Activated CD8-positive, alpha-beta memory T cell treated with anti-CD3 and anti-CD28 coated beads, Interleukin-2, amount 50 U/mL, for 24 hours (primary cell): ENCODE results near the gene CADM1.

Source experiments
- DNase-seq: peaks from one replicate; pipeline ENCODE4 v3.0.0-alpha.2; 2020; ENCODE audit errors: extremely low read depth

CADM1 gene

DNA sequence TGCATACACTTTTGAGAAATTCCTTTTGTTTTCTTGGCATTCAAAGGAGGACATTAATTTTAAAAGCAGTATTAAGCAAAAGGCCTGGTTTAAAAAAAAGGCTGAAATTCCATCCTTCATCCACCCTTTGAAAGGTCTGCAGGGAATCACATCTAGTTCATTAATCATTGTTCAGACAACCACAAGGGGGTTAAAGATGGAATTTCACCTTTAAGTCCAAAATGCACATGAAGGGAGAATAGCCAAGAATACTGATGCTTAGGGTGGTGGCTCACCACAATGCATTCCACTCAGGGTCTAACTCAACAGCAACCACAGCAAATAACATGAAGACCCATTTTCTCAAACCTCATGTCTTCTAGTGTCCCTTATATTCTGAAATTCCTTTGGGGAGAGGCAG, 256.9 kb downstream of the CADM1 start:
- DNase-seq: no peak

DNA sequence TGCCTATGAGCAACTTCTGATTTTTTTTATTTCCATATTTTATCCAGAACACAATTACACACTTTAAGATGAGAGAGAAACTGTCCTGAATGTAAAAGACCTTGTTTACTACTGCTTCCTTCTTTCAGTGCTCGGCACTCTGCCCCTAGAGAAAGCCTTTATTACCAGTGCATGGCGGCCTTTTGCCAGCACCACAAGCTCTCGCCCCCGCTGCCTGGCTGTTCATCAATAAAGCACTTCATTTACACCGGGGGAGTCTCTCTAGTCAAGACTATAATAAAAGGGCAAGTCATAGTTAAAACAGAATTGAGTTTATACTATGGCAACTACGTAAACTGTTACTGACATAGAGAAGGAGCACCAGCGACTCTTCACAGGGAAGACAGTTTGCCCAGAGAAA, 259.5 kb downstream of the CADM1 start:
- DNase-seq: no peak

DNA sequence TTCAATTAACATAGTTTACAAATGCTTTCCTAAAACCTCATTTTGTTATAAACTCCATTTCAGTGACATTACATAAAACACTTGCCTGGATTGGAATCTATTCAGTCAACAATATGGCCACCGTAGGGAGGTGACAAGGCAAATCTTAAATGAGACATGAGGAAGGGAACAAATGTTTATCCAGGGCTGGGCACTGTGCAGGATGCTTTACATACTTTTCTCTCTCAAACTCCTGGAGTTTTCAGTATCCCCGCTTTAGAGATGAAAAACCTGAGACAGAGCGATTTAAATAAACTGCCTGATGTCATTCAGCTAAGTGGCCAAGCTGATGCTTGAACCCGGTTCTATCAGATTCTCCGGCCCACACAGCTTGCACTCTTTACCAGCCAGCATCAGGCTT, 259.9 kb downstream of the CADM1 start:
- no peak for DNase-seq

DNA sequence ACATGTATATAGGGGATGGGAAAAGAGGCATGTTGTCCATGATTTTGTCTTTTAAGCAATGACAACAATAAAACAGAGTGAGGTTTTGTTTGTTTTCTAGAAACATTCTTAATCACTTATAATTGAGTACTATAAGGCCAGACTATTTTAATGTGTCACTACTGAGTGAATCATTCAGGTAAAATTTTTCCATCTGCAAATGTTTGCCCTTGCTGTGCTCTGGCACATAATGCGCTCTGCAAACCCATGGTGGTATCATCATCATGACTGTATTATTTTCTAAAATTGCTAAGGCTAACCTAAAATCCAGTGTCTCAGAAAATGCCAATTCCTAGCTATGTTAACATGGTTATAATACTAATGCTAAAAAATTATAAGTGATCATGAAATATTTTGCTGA, 261.2 kb downstream of the CADM1 start:
- DNase-seq: no peak

DNA sequence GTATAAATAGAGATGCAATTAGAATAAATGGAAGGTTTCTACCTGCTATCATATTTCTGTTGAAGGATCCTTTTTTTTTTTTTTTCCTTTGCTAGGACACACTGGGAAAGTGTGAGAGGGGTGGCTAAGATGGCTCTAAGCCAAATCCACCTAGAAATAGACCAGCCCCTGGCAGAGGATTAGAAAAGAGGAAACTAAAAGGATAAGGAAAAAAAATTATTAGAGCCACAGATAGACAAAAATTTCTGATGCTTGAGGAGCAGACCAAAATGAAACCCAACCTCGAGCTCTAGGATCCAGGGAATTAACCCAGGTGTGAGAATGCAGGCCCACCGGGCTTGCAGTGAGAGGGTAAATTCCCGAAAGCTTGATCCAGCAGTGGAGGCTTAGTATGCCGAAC, 262.3 kb downstream of the CADM1 start:
- DNase-seq: no peak

DNA sequence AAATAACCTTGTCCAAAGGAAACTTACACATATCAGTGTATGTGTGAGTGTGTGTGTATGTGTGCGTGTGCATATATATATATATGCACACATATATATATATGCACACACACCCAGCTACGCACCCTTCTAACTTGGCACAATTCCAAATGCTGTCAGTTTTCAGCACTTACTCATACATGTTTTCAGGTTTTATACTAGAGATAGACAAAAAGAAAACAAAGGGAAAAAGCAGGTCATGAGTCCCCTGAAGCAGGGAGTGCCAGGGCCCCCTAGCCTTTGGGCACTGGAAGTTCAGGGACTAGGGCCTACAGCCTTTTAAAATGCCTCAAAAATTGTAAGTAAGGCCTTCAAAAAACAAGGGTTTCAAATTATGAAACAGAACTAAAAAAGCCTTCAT, 265.4 kb downstream of the CADM1 start:
- no peak for DNase-seq

DNA sequence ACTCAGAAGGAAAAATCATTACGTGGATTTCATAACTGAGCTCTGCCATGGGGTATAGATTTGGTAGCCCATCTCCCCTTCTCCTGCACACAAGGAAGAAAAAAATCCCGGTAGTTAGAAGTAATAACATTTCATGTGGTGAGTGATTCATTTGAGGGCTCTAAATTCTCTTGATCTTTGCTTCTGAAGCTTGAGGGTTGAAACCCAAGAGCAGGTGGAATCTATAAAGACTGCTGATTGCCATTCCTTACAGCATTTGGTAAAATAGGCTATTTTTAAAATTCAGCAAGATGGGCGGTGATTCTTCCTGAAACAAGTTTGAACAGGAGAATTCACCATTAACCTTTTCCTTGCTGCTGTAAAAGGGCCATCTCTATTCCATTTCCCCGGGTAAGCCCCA, 266.1 kb downstream of the CADM1 start:
- DNase-seq: no peak

DNA sequence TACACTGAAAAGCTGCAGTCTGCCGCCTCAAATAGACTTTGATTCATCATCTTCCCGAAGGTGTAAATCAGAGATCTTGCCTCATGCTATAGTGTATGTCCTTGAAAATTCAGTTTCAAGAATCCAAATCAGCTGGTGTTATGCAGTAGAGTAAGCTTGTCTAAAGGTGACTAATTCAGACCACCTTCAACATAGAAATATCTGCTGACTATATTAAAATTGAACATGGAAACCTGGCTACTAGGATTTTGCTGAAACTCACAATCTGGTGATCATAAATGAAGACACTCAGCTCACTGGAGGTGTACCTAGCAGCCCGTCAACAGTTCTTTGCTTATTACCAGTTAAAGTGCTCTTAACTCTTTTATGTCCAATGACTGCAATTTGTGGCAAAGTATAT, 266.6 kb downstream of the CADM1 start:
- no peak for DNase-seq

DNA sequence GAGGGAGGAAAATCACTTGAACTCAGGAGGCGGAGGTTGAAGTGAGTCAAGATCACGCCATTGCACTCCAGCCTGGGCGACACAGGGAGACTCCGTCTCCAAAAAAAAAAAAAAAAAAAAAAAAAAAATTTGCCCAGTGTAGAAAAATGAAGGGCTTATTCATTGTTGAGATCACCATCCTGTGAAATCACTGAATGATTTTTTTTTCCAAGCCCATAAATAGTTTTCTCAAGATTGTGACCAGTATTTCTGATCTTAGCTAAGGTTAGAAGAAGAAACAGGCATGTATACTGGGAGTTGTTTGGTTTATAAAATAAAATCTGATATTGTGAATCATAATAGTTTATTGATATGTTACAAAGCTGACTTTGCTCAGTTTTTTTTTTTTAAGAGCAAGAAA, 269.4 kb downstream of the CADM1 start:
- DNase-seq: no peak

DNA sequence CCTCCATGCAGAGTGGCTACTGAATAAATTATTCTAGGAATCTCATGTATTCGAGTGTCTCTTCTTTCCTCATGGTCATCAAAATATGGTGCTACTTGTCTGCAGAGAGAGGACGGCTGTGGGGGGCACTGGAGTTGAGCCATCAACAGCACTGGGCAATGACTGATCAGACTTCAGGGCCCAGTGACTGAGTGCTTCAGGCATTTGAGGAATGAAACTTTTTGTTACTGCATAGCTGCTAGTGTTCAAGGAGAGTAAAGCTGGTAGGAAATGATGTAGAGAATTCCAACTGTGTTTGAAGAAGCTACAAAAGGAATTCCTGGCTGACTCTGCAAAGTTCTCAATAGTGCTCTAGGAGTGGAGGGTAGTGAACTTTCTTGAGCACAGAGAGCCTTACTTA, 277.7 kb downstream of the CADM1 start:
- DNase-seq: no peak

DNA sequence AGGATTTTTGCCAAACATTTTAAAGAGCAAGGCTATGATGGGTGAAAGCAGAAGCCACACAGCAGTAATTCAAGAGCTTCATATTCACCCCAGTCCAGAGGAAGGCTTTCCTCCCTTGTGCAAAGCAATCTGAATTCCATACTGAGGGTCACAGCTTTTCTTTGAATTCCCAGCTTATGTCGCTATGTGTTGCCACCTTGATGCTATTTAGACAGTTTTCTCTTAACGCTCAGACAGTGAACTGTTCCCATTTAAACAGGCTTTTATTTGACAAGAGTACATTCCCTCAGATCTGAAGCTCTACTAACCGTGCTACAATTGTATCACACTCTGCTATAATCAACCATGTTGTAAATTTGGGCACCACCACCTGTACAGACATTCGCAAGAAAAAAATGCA, 279.7 kb downstream of the CADM1 start:
- no peak for DNase-seq

DNA sequence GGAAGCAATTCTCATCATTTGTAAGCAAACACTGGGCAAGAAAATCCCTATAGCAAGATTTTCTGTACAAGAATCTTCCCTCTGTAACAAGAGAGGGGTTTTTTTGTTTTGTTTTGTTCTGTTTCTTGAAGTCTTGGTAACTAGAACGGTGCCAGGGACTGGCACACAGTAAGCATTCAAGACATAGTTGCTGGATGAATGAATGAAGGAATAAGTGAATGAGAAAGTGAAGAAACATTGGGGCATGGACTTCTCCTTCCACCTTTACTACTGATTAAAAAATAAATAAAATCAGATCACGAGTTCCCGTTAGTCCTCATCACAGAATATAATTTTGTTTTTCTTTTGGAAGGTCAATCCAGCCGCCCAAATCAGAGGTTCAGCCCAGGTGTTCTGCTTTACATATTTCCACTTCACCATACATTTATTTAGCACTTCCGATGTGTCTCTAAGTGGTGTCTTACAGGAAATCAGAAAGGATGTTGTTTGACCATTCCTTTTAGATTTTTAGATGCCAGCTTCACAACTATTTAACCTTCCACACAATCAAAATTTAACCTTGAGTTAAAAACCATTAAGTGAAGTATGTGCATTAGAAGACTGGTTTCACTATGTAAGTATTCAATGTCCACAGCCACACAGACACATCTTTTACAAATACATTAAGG, 281.2 kb downstream of the CADM1 start:
- DNase-seq: no peak

DNA sequence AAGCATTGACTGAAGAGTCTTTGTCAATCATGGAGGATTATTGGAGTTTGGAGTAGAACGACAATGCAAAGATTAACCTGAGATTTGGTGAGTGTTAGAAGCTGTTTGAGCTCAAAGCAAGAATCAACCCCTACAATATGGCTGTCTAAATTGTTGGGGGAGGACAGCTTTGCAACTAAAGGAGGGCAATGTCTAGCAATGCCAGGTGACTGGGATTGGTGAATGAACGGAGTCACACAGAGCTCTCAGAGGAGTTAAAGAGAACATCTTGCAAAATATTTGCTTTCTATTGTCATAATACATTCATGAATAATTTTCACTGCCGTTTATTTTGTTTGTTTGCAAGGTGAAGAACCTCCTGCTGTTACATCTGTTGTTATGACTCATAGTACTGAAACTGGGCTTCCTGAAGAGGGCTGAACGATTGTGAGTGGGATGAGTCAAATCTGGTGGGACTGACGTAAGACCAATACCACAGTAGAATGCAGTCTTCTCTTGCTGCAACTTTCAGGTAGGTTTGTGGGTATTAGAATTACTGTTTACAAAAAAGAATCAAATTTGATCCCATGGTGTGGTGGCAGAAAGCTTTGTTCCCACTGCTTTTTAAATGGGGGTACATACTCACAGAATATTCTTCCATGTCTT, 281.9 kb downstream of the CADM1 start:
- no peak for DNase-seq

DNA sequence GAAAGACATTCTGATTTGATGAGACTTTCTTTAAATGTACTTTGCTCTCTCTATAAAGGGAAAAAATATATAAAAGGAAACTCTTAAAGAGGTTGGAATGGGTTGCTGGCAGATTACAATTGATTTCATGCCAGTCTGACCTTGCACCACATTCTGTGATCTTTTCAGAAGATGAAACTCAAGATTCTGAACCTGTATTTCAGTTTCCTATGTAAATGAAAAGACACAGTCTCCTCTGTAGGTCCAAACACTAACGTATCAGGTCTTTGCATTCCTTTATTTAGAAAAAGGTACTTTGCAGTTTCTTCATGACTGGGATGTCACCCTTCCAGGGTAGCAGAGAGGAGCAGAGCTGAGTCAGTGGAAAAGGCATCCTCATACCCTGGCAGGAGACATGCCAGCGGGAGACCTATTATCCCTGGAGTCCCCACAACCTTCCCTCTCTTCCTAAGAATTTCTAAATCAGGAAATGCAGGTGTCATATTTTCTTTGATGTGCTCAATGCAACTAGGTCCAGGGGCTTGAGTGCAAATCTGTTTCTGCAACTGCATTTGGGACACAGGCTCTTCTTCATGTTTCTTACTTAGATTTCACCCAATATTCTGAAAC, 282.6 kb downstream of the CADM1 start:
- DNase-seq: no peak

DNA sequence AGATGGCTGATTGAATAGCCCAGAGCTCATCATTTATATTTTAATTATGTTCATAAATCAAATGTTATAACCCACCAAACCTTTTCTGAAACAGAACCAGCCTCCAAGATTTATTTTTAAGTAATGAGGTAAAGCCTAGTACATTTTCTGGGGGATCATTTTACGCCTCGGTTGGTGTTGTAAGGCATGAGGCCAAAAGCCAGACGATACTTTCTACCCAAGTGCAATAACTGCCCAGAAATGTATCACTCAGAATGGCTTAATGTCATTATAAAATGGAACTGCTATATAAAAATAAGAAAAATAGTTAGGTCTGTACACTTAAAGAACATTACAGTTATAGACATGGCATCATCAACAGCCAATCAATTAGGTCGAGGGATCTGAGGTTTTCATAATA, 283.3 kb downstream of the CADM1 start:
- no peak for DNase-seq

DNA sequence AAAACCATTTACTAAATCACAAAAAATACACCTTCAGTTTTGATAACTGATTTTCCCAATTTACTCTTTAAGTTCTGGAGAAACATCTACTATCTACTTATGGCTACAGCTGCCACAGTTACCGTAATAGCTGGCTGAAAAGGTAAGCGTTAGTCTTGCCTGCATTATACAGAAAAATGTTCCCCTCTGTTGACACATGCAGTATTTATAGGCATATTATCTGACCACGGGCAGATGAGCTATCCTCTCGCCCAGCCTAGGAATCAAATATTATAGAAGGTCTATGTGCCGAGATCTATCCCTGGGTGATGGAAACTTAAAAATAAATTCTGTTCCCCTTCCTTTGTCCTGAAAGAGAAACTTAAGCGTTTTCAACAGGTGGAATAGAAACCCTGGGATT, 283.8 kb downstream of the CADM1 start:
- DNase-seq: no peak

DNA sequence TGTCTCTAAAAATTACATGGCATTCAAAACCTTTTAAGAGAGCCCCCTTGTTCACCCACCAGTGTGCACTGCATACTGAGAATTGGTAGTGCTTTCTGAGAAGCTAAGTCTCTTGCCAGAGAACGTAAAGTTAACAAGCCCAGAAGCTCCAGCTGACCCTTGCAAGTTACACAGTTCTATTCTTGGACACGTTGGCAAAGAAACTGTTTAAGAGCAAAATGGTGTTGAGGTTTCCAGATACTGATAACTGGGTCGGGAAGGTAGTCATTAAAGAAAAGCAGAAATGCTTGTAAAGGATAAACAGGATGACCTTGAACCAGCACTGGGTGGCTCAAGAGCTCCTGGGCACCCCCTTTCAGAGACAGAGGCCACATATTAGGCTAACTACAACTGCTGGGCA, 284.8 kb downstream of the CADM1 start:
- no peak for DNase-seq

DNA sequence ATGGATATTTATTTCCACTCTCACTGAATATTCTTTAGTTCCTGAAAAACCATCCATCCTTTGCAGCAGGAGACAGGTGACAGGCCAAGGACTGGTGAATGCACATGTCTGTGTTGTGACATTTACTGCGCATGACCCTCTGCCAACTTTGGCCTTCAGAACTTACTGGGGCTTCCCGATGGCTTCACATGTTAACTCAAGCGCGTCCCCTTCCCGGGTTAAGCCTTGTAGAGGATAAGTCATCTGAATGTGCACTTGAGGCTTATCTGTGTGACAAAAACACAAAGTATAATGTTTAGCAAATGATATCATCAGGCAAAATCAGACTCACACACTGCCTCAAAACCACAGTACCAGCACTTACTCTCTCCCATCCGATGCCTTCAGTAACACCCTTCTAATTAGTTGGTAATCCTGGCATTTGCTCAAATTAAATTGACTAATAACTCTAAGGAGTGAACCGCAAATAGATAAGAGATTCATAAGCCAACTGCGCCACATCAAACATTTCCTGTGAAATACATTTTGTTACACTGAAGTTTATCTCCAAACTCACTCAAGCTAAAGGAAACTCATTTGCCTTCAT, 286.4 kb downstream of the CADM1 start:
- DNase-seq: no peak

DNA sequence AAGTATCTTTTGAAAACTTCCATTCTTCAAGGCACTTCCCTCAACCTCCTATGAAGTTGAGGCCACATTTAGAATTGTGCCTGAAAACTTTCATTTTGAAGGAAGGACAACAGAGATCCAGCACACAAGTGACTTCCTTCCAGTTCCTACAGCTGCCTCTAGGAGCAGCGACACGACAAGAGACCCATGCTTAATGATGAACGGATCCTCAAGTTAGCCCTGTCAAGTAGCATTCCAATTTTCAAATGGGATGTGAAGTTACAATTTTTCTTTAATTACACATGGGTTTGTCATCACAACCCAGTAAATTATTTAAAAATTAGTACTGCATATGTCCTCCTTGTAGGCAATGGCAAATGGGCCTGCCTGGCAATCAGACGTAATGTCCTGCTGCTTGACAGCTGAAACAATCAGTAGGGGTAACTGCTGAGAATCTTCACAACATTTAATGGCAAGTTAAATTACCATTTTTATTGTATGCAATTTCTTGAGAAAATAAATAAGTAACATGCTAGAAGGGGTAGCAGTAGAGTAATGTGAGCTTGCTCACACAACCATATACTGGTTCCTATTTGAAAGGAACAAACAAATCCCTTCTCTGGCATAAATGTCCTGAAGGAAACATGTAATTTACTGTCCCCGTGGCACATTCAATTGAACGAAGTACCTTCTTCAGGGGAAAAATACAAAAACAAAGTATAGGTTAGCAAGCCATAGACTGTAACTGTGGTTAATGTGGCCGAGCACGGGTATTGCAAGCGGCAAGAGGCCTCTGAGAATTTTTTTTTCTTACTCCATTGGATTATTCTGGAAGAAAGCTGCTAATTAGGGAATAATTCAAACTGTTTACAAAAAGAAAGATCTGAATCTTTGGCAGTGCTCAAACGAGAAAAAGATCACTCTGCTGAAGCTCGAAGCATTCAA, 288.3 kb downstream of the CADM1 start:
- DNase-seq: no peak

DNA sequence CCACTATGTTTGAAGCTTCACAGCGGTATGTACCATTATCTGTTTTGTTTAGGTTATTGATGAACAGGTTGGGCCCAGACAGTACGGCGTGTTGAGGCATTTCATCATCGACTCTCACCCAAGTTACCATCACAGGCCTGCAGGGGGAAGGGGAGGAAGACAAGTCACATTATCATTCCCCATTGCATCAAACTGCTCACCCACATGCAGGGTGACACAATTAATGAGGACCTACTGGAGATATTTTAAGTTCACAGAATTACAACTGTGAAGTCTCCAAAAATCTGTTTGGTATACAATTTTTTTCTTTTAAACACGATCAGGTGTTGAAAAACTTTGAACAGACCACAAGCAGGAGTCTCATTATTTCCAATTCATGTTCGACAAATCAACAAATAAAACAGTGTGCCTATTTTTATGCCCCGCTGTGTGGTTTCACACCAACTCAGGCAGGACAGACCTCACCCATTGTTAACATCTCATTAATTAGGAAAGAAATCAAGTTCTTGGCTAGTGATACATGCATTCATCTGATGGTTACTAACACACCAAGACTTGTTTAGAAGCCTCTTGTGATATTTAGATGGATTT, 289.5 kb downstream of the CADM1 start:
- DNase-seq: no peak

DNA sequence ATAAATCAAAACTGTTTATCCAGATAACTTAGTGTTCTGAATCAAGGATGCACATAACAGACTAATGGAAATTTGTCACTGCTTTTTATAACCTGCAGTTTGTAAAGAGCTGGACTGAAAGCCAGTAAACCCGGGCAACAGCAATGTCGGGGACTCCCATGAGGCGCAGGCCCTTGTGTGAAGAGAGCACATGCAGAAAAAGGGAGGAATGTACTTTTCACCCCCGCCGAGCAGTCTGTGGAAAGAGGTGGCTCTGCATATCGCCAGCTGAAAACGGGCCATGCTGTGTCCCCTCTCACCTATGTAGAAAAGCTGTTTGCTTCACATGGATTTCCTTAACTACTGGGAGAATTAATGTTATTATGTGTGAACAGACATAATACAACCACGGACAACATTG, 291.2 kb downstream of the CADM1 start:
- no peak for DNase-seq

DNA sequence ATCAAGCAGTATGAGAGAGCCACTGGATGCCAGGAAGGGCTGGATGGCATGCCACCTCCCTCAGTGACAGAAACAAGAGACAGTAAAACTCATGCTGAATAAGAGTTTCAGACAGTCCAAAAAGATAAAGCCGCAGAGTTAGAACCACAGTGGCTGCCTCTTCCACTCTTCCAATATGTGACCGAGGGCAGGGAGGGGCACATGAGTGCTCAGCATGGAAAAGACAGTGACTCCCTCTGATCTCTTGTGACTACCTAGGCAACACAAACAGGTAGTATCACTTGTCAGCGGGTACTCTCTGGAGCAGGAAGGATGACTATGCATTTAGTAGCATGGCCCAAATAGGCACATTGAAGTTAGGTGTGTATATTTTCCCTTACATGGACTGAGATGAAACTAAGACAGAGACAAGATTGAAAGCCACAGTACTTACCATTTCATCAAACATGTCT, 295.4 kb downstream of the CADM1 start:
- DNase-seq: no peak
